ENCODE measurements around the gene WWOX. TPM values are rescaled to one million over a fixed set of nuclear protein-coding genes. Genes with fewer than 3 reads are reported as not detected.
"Not testable (repeated sequence)": the region's sequence is repeated elsewhere in the genome, so short reads cannot be mapped to it uniquely, and the experiment has no call there.

WWOX gene
- total RNA-seq, 1 donor from 2014 or later = 43.2 TPM

- no peaks in the 10 kb centered on the region for H3K36me3 Mint-ChIP-seq (ENCODE audit: insufficient read depth)
- H3K27ac Mint-ChIP-seq = no peak overlapping the region
- no peaks in the 10 kb centered on the region for H3K9me3 Mint-ChIP-seq (ENCODE audit: low read depth)
- no peak for DNase-seq (ENCODE audit: low spot score, unreplicated experiment)
- TF ChIP-seq, protein P1, sequence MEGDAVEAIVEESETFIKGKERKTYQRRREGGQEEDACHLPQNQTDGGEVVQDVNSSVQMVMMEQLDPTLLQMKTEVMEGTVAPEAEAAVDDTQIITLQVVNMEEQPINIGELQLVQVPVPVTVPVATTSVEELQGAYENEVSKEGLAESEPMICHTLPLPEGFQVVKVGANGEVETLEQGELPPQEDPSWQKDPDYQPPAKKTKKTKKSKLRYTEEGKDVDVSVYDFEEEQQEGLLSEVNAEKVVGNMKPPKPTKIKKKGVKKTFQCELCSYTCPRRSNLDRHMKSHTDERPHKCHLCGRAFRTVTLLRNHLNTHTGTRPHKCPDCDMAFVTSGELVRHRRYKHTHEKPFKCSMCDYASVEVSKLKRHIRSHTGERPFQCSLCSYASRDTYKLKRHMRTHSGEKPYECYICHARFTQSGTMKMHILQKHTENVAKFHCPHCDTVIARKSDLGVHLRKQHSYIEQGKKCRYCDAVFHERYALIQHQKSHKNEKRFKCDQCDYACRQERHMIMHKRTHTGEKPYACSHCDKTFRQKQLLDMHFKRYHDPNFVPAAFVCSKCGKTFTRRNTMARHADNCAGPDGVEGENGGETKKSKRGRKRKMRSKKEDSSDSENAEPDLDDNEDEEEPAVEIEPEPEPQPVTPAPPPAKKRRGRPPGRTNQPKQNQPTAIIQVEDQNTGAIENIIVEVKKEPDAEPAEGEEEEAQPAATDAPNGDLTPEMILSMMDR (IDR thresholded peaks at IDR 0.05; ENCODE audit: unreplicated experiment) = no peak
- H3K4me1 Mint-ChIP-seq (ENCODE audit: low read depth) = no peaks in the 10 kb centered on the region
- no peaks in the 10 kb centered on the region for H3K27me3 Mint-ChIP-seq
- H3K4me3 Mint-ChIP-seq (ENCODE audit: low read depth) = no peak overlapping the region
These were observed 585.4 kb downstream of the WWOX start for GRCh38 chr16:78684655-78685375.

GRCh38 chr16:78686601-78687000 lies 587.1 kb downstream of the WWOX start:
- Mint-ChIP-seq H3K27me3 (no peaks in the 10 kb centered on the region), H3K9me3 (ENCODE audit: low read depth) (no peaks in the 10 kb centered on the region), H3K4me1 (ENCODE audit: low read depth) (no peaks in the 10 kb centered on the region), H3K27ac (no peak overlapping the region), H3K36me3 (ENCODE audit: insufficient read depth) (no peaks in the 10 kb centered on the region), H3K4me3 (ENCODE audit: low read depth) (no peak overlapping the region)
- TF ChIP-seq, protein P1 (IDR thresholded peaks at IDR 0.05; ENCODE audit: unreplicated experiment) = no peak
- DNase-seq (ENCODE audit: low spot score, unreplicated experiment) = no peak

- TF ChIP-seq, protein P1 (IDR thresholded peaks at IDR 0.05; ENCODE audit: unreplicated experiment) = no peak
- DNase-seq (ENCODE audit: low spot score, unreplicated experiment) = no peak
- no peak overlapping the region for H3K4me3 Mint-ChIP-seq (ENCODE audit: low read depth)
- H3K27ac Mint-ChIP-seq = no peak overlapping the region
- H3K9me3 Mint-ChIP-seq (ENCODE audit: low read depth) = no peaks in the 10 kb centered on the region
- no peaks in the 10 kb centered on the region for H3K27me3 Mint-ChIP-seq
- no peaks in the 10 kb centered on the region for H3K36me3 Mint-ChIP-seq (ENCODE audit: insufficient read depth)
- H3K4me1 Mint-ChIP-seq (ENCODE audit: low read depth) = no peaks in the 10 kb centered on the region
These were observed 589.6 kb downstream of the WWOX start for GRCh38 chr16:78689028-78689427.

- Mint-ChIP-seq H3K36me3 (ENCODE audit: insufficient read depth) (no peaks in the 10 kb centered on the region), H3K9me3 (ENCODE audit: low read depth) (no peaks in the 10 kb centered on the region), H3K4me1 (ENCODE audit: low read depth) (no peaks in the 10 kb centered on the region), H3K4me3 (ENCODE audit: low read depth) (no peak overlapping the region), H3K27ac (no peak overlapping the region), H3K27me3 (no peaks in the 10 kb centered on the region)
- TF ChIP-seq, protein P1 (IDR thresholded peaks at IDR 0.05; ENCODE audit: unreplicated experiment) = no peak
- no peak for DNase-seq (ENCODE audit: low spot score, unreplicated experiment)
These were observed 590.1 kb downstream of the WWOX start for GRCh38 chr16:78689536-78689935.

DNA sequence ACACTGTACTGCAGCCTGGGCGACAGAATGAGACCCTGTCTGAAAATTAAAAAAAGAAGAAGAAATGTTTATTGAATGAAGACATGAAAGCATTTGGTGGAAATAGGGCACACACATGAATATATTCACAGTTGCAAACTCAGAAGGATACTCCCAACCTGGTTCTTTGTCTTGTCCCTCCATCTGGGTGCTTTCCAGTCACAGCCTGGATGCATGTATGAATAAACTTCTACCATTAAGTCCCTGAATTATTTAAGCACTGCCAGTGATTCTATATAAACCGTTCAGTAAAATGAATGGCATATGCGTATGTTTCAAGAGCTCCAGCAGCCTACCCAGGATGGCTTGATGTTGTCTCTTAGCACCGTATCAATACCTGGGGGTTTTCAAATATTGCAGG lies 591.1 kb downstream of the WWOX start:
- Mint-ChIP-seq H3K27ac (no peak overlapping the region), H3K4me3 (ENCODE audit: low read depth) (no peak overlapping the region), H3K27me3 (no peaks in the 10 kb centered on the region), H3K4me1 (ENCODE audit: low read depth) (no peaks in the 10 kb centered on the region), H3K36me3 (ENCODE audit: insufficient read depth) (no peaks in the 10 kb centered on the region), H3K9me3 (ENCODE audit: low read depth) (no peaks in the 10 kb centered on the region)
- DNase-seq (ENCODE audit: low spot score, unreplicated experiment) = no peak
- TF ChIP-seq, protein P1 (IDR thresholded peaks at IDR 0.05; ENCODE audit: unreplicated experiment) = no peak

DNA sequence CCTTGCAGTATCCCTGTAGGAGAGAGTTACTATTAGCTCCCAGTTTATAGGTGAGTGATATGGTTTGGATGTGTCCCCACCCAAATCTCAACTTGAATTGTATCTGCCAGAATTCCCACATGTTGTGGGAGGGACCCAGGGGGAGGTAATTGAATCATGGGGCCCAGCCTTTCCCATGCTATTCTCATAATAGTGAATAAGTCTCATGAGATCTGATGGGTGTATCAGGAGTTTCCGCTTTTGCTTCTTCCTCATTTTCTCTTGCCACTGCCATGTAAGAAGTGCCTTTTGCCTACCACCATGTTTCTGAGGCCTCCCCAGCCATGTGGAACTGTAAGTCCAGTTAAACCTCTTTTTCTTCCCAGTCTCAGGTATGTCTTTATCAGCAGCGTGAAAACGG lies 592.3 kb downstream of the WWOX start:
- not testable (repeated sequence) for H3K9me3 Mint-ChIP-seq (ENCODE audit: low read depth); H3K36me3 Mint-ChIP-seq (ENCODE audit: insufficient read depth); H3K27ac Mint-ChIP-seq; H3K4me1 Mint-ChIP-seq (ENCODE audit: low read depth); H3K27me3 Mint-ChIP-seq; H3K4me3 Mint-ChIP-seq (ENCODE audit: low read depth); DNase-seq (ENCODE audit: low spot score, unreplicated experiment)
